Mesenchymal stem cell (in vitro differentiated cells and primary cell): ENCODE results near the gene AKAP13.

ENCODE experiments used
- DNase-seq: peaks from one replicate; pipeline ENCODE4 v3.0.0-alpha.2; 2013
- H2AFZ ChIP-seq: one replicate; pipeline ENCODE4 v1.6.1; 2013; ENCODE audit warnings: low read depth, mild to moderate bottlenecking, control low read depth, inconsistent platforms, low read length, moderate library complexity
- H2AK5ac ChIP-seq: 2 replicates; pipeline ENCODE4 v1.6.1; 2013; ENCODE audit warnings: low read length, moderate library complexity, mild to moderate bottlenecking, inconsistent platforms; ENCODE audit not compliant: severe bottlenecking
- H2BK120ac ChIP-seq: one replicate; pipeline ENCODE4 v1.6.1; 2013; ENCODE audit warnings: low read depth, mild to moderate bottlenecking, inconsistent platforms, low read length, moderate library complexity
- H2BK12ac ChIP-seq, 2 experiments: one replicate each; pipeline ENCODE4 v1.6.1; 2013; ENCODE audit warnings: inconsistent platforms in 2 of 2, low read length in 2 of 2, mild to moderate bottlenecking in 2 of 2, moderate library complexity in 2 of 2, control low read depth in 1 of 2
- H2BK15ac ChIP-seq: one replicate; pipeline ENCODE4 v1.6.1; 2013; ENCODE audit warnings: mild to moderate bottlenecking, low read depth, inconsistent platforms; ENCODE audit not compliant: poor library complexity, severe bottlenecking
- H2BK5ac ChIP-seq: 2 replicates; pipeline ENCODE4 v1.6.1; 2013; ENCODE audit warnings: low read depth, mild to moderate bottlenecking, low read length, control low read depth, inconsistent platforms; ENCODE audit not compliant: poor library complexity, severe bottlenecking
- H3K14ac ChIP-seq, 2 experiments: one replicate each; pipeline ENCODE4 v1.6.1; 2013; ENCODE audit warnings: inconsistent platforms in 2 of 2, low read length in 2 of 2, control low read depth in 1 of 2, mild to moderate bottlenecking in 1 of 2, moderate library complexity in 1 of 2
- H3K18ac ChIP-seq, 2 experiments: one replicate each; pipeline ENCODE4 v1.6.1; 2013; ENCODE audit warnings: inconsistent platforms in 2 of 2, low read length in 2 of 2, control low read depth in 1 of 2, low read depth in 1 of 2, mild to moderate bottlenecking in 1 of 2
- H3K23ac ChIP-seq, 2 experiments: one replicate each; pipeline ENCODE4 v1.6.1; 2013; ENCODE audit warnings: inconsistent platforms in 2 of 2, low read length in 2 of 2, mild to moderate bottlenecking in 2 of 2, moderate library complexity in 2 of 2, control low read depth in 1 of 2
- H3K27ac ChIP-seq: 2 replicates; pipeline ENCODE4 v1.5.1; 2013; ENCODE audit warnings: mild to moderate bottlenecking, moderate library complexity, low read length, control low read depth, inconsistent platforms; ENCODE audit not compliant: poor library complexity, severe bottlenecking
- H3K27me3 ChIP-seq, 2 experiments: 2 replicates each; pipeline versions ENCODE4 v1.6.1 to v1.7.0; 2013; ENCODE audit warnings: low read length in 2 of 2, mild to moderate bottlenecking in 2 of 2, moderate library complexity in 2 of 2, control low read depth in 1 of 2, inconsistent platforms in 1 of 2; ENCODE audit not compliant: control insufficient read depth in 1 of 2, insufficient read depth in 1 of 2
- H3K36me3 ChIP-seq, 2 experiments: 2 replicates each; pipeline versions ENCODE4 v1.6.1 to v1.7.0; 2013; ENCODE audit warnings: low read length in 2 of 2, control low read depth in 1 of 2, inconsistent platforms in 1 of 2, low read depth in 1 of 2, mild to moderate bottlenecking in 1 of 2; ENCODE audit not compliant: insufficient read depth in 2 of 2, control insufficient read depth in 1 of 2
- H3K4ac ChIP-seq, 2 experiments: one replicate each; pipeline ENCODE4 v1.6.1; 2013; ENCODE audit warnings: inconsistent platforms in 2 of 2, low read length in 2 of 2, mild to moderate bottlenecking in 2 of 2, moderate library complexity in 2 of 2, control low read depth in 1 of 2, low read depth in 1 of 2
- H3K4me1 ChIP-seq: 2 replicates; pipeline ENCODE4 v1.6.1; 2013; ENCODE audit warnings: low read depth, low read length, control low read depth; ENCODE audit not compliant: control insufficient read depth, insufficient read depth
- H3K4me2 ChIP-seq: 2 replicates; pipeline ENCODE4 v1.6.1; 2013; ENCODE audit warnings: low read length, mild to moderate bottlenecking, inconsistent platforms; ENCODE audit not compliant: poor library complexity, severe bottlenecking
- H3K4me3 ChIP-seq, 2 experiments: 2 replicates each; pipeline versions ENCODE4 v1.5.1 to v1.7.0; 2013; ENCODE audit warnings: low read length in 2 of 2, mild to moderate bottlenecking in 2 of 2, control low read depth in 1 of 2, low read depth in 1 of 2; ENCODE audit not compliant: insufficient read depth in 1 of 2
- H3K79me1 ChIP-seq: replicated peaks from 2 replicates; pipeline ENCODE4 v1.6.1; 2013; ENCODE audit warnings: mild to moderate bottlenecking, control low read depth, low read length, inconsistent platforms; ENCODE audit not compliant: poor library complexity, severe bottlenecking
- H3K9ac ChIP-seq: 2 replicates; pipeline ENCODE4 v1.7.0; 2013; ENCODE audit warnings: mild to moderate bottlenecking, low read length, moderate library complexity
- H3K9me3 ChIP-seq: 2 replicates; pipeline ENCODE4 v1.7.0; 2013; ENCODE audit warnings: mild to moderate bottlenecking, low read length; ENCODE audit not compliant: control insufficient read depth
- H4K8ac ChIP-seq: one replicate; pipeline ENCODE4 v1.6.1; 2013; ENCODE audit warnings: inconsistent platforms, mild to moderate bottlenecking, low read length, moderate library complexity
- H4K91ac ChIP-seq: one replicate; pipeline ENCODE4 v1.6.1; 2013; ENCODE audit warnings: mild to moderate bottlenecking, low read length, inconsistent platforms
- WGBS: methylation state at CpG from one replicate; pipeline ENCODE4 v1.1.7; 2013; ENCODE audit warnings: mixed read lengths; 5-methylcytosine and 5-hydroxymethylcytosine counted together

The AKAP13 gene

GRCh38 chr15:85751291-85752123, 371.1 kb downstream of the AKAP13 start:
- Histone ChIP-seq H2AFZ (no peak overlapping the region), H4K8ac (no peak overlapping the region), H3K9ac (peak overlapping the region; percentile 65), H2BK120ac (no peak overlapping the region), H3K23ac (no peak overlapping the region), H3K27ac (no peak overlapping the region), H3K79me1 (peaks cover 8% of the 10 kb centered on the region), H4K91ac (no peak overlapping the region), H2BK12ac (peak overlapping the region in 1 of 2 experiments; percentile 46), H3K4me1 (peaks cover 3% of the 10 kb centered on the region), H3K4me2 (no peak overlapping the region), H3K9me3 (no peaks in the 10 kb centered on the region), H3K36me3 (peaks cover 24 to 51% of the 10 kb centered on the region in 2 experiments), H2BK15ac (no peak overlapping the region), H3K14ac (no peak overlapping the region), H2AK5ac (no peak overlapping the region), H3K4ac (no peak overlapping the region), H3K18ac (no peak overlapping the region), H3K27me3 (no peaks in the 10 kb centered on the region), H2BK5ac (no peak overlapping the region), H3K4me3 (no peak overlapping the region)
- WGBS: 50% methylated on average over 13 of the region's 15 CpGs
- DNase-seq: no peak

GRCh38 chr15:85752124-85752475, 371.7 kb downstream of the AKAP13 start:
- no peak overlapping the region for H3K18ac ChIP-seq
- DNase-seq: no peak
- H3K4me3 ChIP-seq: no peak overlapping the region
- no peak overlapping the region for H3K27ac ChIP-seq
- no peak overlapping the region for H3K4ac ChIP-seq
- no peak overlapping the region for H2BK15ac ChIP-seq
- H2BK120ac ChIP-seq: no peak overlapping the region
- no peaks in the 10 kb centered on the region for H3K9me3 ChIP-seq
- H3K14ac ChIP-seq: no peak overlapping the region
- H2AK5ac ChIP-seq: no peak overlapping the region
- WGBS: 86% methylated on average over 15 of the region's 15 CpGs
- no peak overlapping the region for H4K91ac ChIP-seq
- H2BK5ac ChIP-seq: no peak overlapping the region
- peaks cover 3% of the 10 kb centered on the region for H3K4me1 ChIP-seq
- H3K36me3 ChIP-seq: peaks cover 18 to 45% of the 10 kb centered on the region in 2 experiments
- peaks cover 5% of the 10 kb centered on the region for H3K79me1 ChIP-seq
- H3K23ac ChIP-seq: no peak overlapping the region
- no peak overlapping the region for H3K4me2 ChIP-seq
- H3K27me3 ChIP-seq: no peaks in the 10 kb centered on the region
- H3K9ac ChIP-seq: no peak overlapping the region
- H2AFZ ChIP-seq: no peak overlapping the region
- peak overlapping the region in 1 of 2 experiments; percentile 46 for H2BK12ac ChIP-seq
- no peak overlapping the region for H4K8ac ChIP-seq

GRCh38 chr15:85752491-85752961, 372.1 kb downstream of the AKAP13 start:
- Histone ChIP-seq H3K27me3 (no peaks in the 10 kb centered on the region), H3K9me3 (no peaks in the 10 kb centered on the region), H3K18ac (no peak overlapping the region), H3K27ac (no peak overlapping the region), H3K4ac (no peak overlapping the region), H2BK12ac (no peak overlapping the region), H2BK120ac (no peak overlapping the region), H3K14ac (no peak overlapping the region), H3K9ac (no peak overlapping the region), H2AK5ac (no peak overlapping the region), H4K91ac (no peak overlapping the region), H3K23ac (no peak overlapping the region), H3K4me1 (peaks cover 3% of the 10 kb centered on the region), H3K79me1 (peaks cover 3% of the 10 kb centered on the region), H2AFZ (no peak overlapping the region), H3K36me3 (peaks cover 14 to 42% of the 10 kb centered on the region in 2 experiments), H3K4me2 (no peak overlapping the region), H4K8ac (no peak overlapping the region), H2BK15ac (no peak overlapping the region), H2BK5ac (no peak overlapping the region), H3K4me3 (no peak overlapping the region)
- WGBS: 99% methylated on average over 8 of the region's 8 CpGs
- DNase-seq: no peak

GRCh38 chr15:85753261-85753660, 372.9 kb downstream of the AKAP13 start:
- H2AFZ ChIP-seq: no peak overlapping the region
- peaks cover 3% of the 10 kb centered on the region for H3K79me1 ChIP-seq
- H3K4me2 ChIP-seq: no peak overlapping the region
- H3K14ac ChIP-seq: no peak overlapping the region
- H2BK120ac ChIP-seq: no peak overlapping the region
- no peak overlapping the region for H2BK5ac ChIP-seq
- no peak for DNase-seq
- peaks cover 3% of the 10 kb centered on the region for H3K4me1 ChIP-seq
- no peak overlapping the region for H3K4ac ChIP-seq
- no peak overlapping the region for H4K8ac ChIP-seq
- peaks cover 7 to 43% of the 10 kb centered on the region in 2 experiments for H3K36me3 ChIP-seq
- no peak overlapping the region for H2BK12ac ChIP-seq
- no peaks in the 10 kb centered on the region for H3K9me3 ChIP-seq
- no peak overlapping the region for H3K4me3 ChIP-seq
- H2BK15ac ChIP-seq: no peak overlapping the region
- H3K18ac ChIP-seq: no peak overlapping the region
- H3K23ac ChIP-seq: no peak overlapping the region
- WGBS: 100% methylated on average over 1 of the region's 1 CpG
- no peak overlapping the region for H4K91ac ChIP-seq
- no peaks in the 10 kb centered on the region for H3K27me3 ChIP-seq
- no peak overlapping the region for H3K9ac ChIP-seq
- H2AK5ac ChIP-seq: no peak overlapping the region
- no peak overlapping the region for H3K27ac ChIP-seq
